Sigmoid colon (tissue), 7 donors: ENCODE data around the gene SNAP29. TPM values are rescaled to one million over a fixed set of nuclear protein-coding genes. Genes with fewer than 3 reads are reported as not detected.

Experiments used
- DNase-seq: peaks from one replicate; pipeline ENCODE4 v3.0.0-alpha.2; 2019
- H3K27ac ChIP-seq, 4 donors: fragments of 200-600 bp; sonication (generic); one replicate each; pipeline ENCODE4 v1.5.1; 2016 to 2019; ENCODE audit warnings: mild to moderate bottlenecking in 1 of 4
- H3K27me3 ChIP-seq, 3 donors: fragments of 200-600 bp; sonication (generic); one replicate each; pipeline ENCODE4 v1.5.1; 2019; ENCODE audit warnings: mild to moderate bottlenecking in 1 of 3
- H3K36me3 ChIP-seq, 4 donors: fragments of 200-600 bp; sonication (generic); one replicate each; pipeline ENCODE4 v1.5.1; 2016 to 2019
- H3K4me1 ChIP-seq, 4 donors: fragments of 200-600 bp; sonication (generic); one replicate each; pipeline ENCODE4 v1.5.1; 2017 to 2019
- H3K4me3 ChIP-seq, 4 donors: fragments of 200-600 bp; sonication (generic); one replicate each; pipeline ENCODE4 v1.5.1; 2017 to 2019; ENCODE audit warnings: mild to moderate bottlenecking in 2 of 4, moderate library complexity in 1 of 4
- H3K9me3 ChIP-seq, 4 donors: fragments of 200-600 bp in 3 of 4; sonication (generic) in 3 of 4; one replicate each; pipeline versions ENCODE4 v1.5.1 to v1.6.1; 2013 to 2019
- EP300 ChIP-seq, 4 donors: sonication (generic); formaldehyde crosslinking; IDR thresholded peaks; one replicate each; pipeline ENCODE4 v1.6.1; 2017; ENCODE audit warnings: antibody characterized with exemption in 4 of 4
- POLR2A ChIP-seq, 2 donors: fragments of 450-650 bp; IDR thresholded peaks; one replicate each; pipeline ENCODE4 v1.6.1; 2016; ENCODE audit warnings: antibody characterized with exemption in 2 of 2, mild to moderate bottlenecking in 2 of 2, moderate library complexity in 2 of 2
- POLR2AphosphoS5 ChIP-seq, 4 donors: sonication (generic); formaldehyde crosslinking; IDR thresholded peaks; one replicate each; pipeline ENCODE4 v1.6.1; 2017; ENCODE audit warnings: antibody characterized with exemption in 4 of 4
- WGBS, 2 donors: extraction: QIAGEN DNeasy Blood & Tissue Kit; methylation state at CpG; one replicate each; pipeline ENCODE4 v1.1.7; 2013; 5-methylcytosine and 5-hydroxymethylcytosine counted together
- intact Hi-C: fragments of 100-400 bp; cut with DNase I; formaldehyde crosslinking; loops from one replicate; pipeline ENCODE4 v1.15.1; 2023
- polyA plus RNA-seq, 3 donors: library from polyadenylated mRNA; stranded (reverse); fragments of 200-250 nt; gene quantifications; one replicate each; pipeline ENCODE4 v1.2.3, GENCODE V29; 2013
- total RNA-seq, 4 donors: library from RNA; depleted of rRNA; stranded (reverse); fragments of >200 nt; gene quantifications; one replicate each; pipeline ENCODE4 v1.1.0, GENCODE V29; 2016
- TF ChIP-seq, protein P1 (sequence below), 4 experiments: fragments of 450-650 bp in 3 of 4; fragments of 200-600 bp in 1 of 4; IDR thresholded peaks; one replicate each; pipeline ENCODE4 v1.5.1; 2016 to 2019; ENCODE audit warnings: antibody characterized with exemption in 4 of 4, mild to moderate bottlenecking in 3 of 4, moderate library complexity in 2 of 4
- donor health status: healthy with polysubstance abuse.
- donor health status: Bipolar disorder and iron deficiency.
- donor health status: healthy.

SNAP29 gene
- total and polyA plus RNA-seq, 7 donors, result 16.2 to 25.5 (median 20.6) TPM

DNA sequence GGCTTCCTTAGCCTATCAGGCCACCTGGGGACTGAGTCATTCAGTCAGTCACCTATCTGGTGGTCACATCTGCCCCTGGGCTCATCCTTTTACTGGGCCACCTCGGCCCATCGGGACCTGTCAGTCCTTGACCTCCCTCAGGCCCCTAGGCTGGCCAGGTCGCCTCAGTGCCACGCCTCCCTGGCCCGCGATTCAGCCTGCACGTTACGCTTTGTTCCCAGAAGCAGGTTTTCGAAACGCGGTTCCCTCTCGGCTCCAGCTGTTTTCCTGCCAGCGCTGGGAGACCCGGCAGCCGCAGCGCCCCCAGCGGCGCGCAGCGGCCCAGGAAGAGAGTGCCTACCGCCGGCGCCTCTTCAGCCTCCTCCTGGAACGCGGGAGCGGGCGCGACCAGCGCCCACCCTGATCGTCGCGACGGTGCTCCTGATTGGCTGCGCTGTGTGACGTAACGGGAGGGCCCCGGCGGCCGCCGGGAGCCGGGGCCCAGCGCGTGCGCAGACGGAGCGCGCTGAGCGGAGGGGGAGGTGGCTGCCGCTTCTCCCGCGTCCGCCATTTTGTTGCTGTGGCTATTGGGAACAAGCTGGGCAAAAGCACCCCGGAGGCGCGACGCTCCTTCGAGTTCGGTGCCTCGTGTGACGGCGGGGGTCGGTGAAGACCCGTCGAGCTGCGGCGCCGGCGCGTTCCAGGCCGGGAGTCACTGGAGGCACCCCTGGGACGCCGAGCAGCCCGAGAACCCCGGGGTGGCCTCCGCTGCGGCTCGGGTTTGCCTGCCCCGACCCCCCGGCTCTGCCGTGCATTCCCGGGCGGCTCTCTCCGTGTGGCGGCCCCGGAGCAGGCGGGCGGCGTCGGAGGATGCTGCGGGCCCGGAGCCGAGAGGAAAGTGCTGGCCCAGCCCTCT, 58.4 kb downstream of the SNAP29 start, which contains the start of gene CRKL:
CRKL (plus strand) TSS at position 492 of the 895 bp plus-strand sequence. CDS start 528 bp downstream, outside the sequence.
- intact Hi-C loops, result loop anchor here (10.0 kb wide), 1 partner anchor 88 kb away; the partner anchor contains the start of gene THAP7
- WGBS, 2 donors, result 0% methylated on average over 92 of the region's 92 CpGs
- no peaks in the 10 kb centered on the region for H3K27me3 ChIP-seq

DNA sequence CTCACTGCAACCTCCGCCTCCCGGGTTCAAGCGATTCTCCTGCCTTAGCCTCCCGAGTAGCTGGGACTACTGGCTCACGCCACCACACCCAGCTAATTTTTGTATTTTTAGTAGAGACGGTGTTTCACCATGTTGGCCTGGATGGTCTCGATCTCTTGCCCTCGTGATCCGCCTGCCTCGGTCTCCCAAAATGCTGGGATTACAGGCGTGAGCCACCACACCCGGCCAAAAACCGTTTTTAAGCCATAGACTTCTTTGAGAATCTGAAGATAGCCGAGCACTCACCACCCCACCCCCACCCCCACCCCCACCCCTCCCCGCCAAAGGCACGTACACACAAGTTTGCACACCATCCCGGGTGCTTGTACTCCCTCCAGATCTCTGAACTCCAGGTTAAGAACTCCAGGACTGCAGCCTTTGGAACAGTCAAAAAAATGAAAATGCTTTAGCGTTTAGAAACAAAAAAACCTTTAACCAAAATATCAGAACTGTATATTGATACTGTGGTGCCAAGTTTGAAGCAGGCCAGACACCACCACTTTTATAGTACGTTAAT, 59.9 kb downstream of the SNAP29 start:
- WGBS, 2 donors, result 1% methylated on average over 19 of the region's 19 CpGs
- Histone ChIP-seq H3K9me3 (no peaks in the 10 kb centered on the region), H3K36me3 (no peaks in the 10 kb centered on the region), H3K4me1 (peaks cover 0 to 46% (median 38%) of the 10 kb centered on the region in 4 donors), H3K27ac (peak overlapping the region; percentile 95 to 100 (median 98)), H3K4me3 (peak overlapping the region; percentile 92 to 100 (median 96)), H3K27me3 (no peaks in the 10 kb centered on the region)
- DNase-seq, result no peak
- TF ChIP-seq, protein P1, sequence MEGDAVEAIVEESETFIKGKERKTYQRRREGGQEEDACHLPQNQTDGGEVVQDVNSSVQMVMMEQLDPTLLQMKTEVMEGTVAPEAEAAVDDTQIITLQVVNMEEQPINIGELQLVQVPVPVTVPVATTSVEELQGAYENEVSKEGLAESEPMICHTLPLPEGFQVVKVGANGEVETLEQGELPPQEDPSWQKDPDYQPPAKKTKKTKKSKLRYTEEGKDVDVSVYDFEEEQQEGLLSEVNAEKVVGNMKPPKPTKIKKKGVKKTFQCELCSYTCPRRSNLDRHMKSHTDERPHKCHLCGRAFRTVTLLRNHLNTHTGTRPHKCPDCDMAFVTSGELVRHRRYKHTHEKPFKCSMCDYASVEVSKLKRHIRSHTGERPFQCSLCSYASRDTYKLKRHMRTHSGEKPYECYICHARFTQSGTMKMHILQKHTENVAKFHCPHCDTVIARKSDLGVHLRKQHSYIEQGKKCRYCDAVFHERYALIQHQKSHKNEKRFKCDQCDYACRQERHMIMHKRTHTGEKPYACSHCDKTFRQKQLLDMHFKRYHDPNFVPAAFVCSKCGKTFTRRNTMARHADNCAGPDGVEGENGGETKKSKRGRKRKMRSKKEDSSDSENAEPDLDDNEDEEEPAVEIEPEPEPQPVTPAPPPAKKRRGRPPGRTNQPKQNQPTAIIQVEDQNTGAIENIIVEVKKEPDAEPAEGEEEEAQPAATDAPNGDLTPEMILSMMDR (IDR thresholded peaks at IDR 0.05), result no peak
- no peak for TF ChIP-seq POLR2AphosphoS5 (IDR thresholded peaks at IDR 0.05)
- TF ChIP-seq POLR2A (IDR thresholded peaks at IDR 0.05), result no peak
- TF ChIP-seq EP300 (IDR thresholded peaks at IDR 0.05), result no peak
- intact Hi-C loops, result loop anchor here (10.0 kb wide), 1 partner anchor 86 kb away; the partner anchor contains the start of gene THAP7

More for the DNA sequence above, 58.4 kb downstream of the SNAP29 start, which contains the start of gene CRKL:
- H3K9me3 ChIP-seq, result no peaks in the 10 kb centered on the region
- TF ChIP-seq, protein P1 (IDR thresholded peaks at IDR 0.05), result peak; percentile 81 to 92 (median 91)
- peak; percentile 85 to 94 for TF ChIP-seq POLR2A (IDR thresholded peaks at IDR 0.05)
- peak; percentile 97 to 99 (median 98) for TF ChIP-seq POLR2AphosphoS5 (IDR thresholded peaks at IDR 0.05)
- peak in 1 of 4 donors; percentile 7 for TF ChIP-seq EP300 (IDR thresholded peaks at IDR 0.05)
- H3K36me3 ChIP-seq, result no peaks in the 10 kb centered on the region
- peak within 1 kb of the TSS; percentile 92 to 100 (median 96) for H3K4me3 ChIP-seq
- H3K4me1 ChIP-seq, result peaks cover 0 to 38% (median 31%) of the 10 kb centered on the region in 4 donors
- peak within 1 kb of the TSS; percentile 95 to 100 (median 98) for H3K27ac ChIP-seq
- peak; percentile 99 for DNase-seq

DNA sequence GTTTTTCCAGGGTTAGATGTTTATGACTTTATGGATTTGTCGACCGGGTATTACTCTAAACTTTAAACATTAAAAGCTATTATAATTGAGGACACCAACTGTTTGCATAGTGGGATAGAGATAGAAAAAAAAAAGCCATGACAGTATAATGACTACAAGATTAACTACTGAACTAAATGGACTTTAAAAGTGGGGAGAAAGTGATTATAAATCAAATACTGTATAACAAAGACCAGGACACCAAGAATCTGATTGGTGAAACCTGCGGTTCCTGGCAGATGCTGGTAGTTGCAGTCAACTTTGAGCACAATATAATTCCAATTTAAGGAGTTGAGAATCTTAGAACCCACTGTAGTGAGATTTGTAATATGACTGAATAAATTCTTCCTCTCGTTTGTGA, 60.9 kb downstream of the SNAP29 start:
- Histone ChIP-seq H3K4me3 (peak overlapping the region; percentile 92 to 100 (median 96)), H3K36me3 (no peaks in the 10 kb centered on the region), H3K4me1 (peaks cover 0 to 51% (median 38%) of the 10 kb centered on the region in 4 donors), H3K27ac (peak overlapping the region in 3 of 4 donors; percentile 95 to 100 (median 97)), H3K27me3 (no peaks in the 10 kb centered on the region), H3K9me3 (no peaks in the 10 kb centered on the region)
- no peak for DNase-seq
- intact Hi-C loops, result loop anchor here (5.0 to 10.0 kb wide), 4 partner anchors 32 to 85 kb away; partner anchors contain the start of gene THAP7
- WGBS, 2 donors, result 3 to 17% methylated on average over 4 of the region's 4 CpGs
- no peak for TF ChIP-seq EP300 (IDR thresholded peaks at IDR 0.05)
- peak in 2 of 4 donors; percentile 46 to 63 for TF ChIP-seq POLR2AphosphoS5 (IDR thresholded peaks at IDR 0.05)

DNA sequence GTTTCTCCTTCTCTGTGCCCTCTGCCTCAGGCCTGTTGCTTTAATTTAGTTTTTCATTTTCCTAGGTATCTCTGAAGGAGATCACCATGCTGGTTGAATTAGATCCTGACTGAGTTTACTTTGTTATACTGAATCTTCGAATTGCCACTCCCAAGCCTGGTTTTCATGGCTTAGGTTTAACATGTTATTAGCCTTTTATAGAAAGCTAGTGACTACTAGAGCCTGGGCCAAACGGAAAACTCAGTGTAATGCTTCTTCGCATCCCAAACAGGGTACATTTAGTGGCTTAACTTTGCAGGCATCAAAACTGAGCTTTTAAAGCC, 62.0 kb downstream of the SNAP29 start:
- 22 to 49% methylated on average over 3 of the region's 3 CpGs for WGBS, 2 donors
- H3K4me3 ChIP-seq, result peak overlapping the region; percentile 92 to 100 (median 96)
- intact Hi-C loops, result loop anchor here (5.0 kb wide), 3 partner anchors 34 to 56 kb away; no protein-coding TSS in a partner anchor
- no peaks in the 10 kb centered on the region for H3K36me3 ChIP-seq
- no peak for TF ChIP-seq EP300 (IDR thresholded peaks at IDR 0.05)
- TF ChIP-seq, protein P1 (IDR thresholded peaks at IDR 0.05), result no peak
- TF ChIP-seq POLR2AphosphoS5 (IDR thresholded peaks at IDR 0.05), result no peak
- TF ChIP-seq POLR2A (IDR thresholded peaks at IDR 0.05), result no peak
- peaks cover 0 to 53% (median 41%) of the 10 kb centered on the region in 4 donors for H3K4me1 ChIP-seq
- H3K9me3 ChIP-seq, result no peaks in the 10 kb centered on the region
- H3K27ac ChIP-seq, result peak overlapping the region in 3 of 4 donors; percentile 95 to 100 (median 97)
- DNase-seq, result no peak
- no peaks in the 10 kb centered on the region for H3K27me3 ChIP-seq
